HepG2 (cell line): ENCODE results near the gene CYSRT1. TPM values are rescaled to one million over a fixed set of nuclear protein-coding genes. Genes with fewer than 3 reads are reported as not detected.
A peak's percentile ranks its signal among the peaks of the same experiment; 100 is the strongest.

Source experiments
- DMTF1 ChIP-seq: sonication (generic); formaldehyde crosslinking; IDR thresholded peaks from 2 replicates; pipeline ENCODE4 v1.4.0; 2020; ENCODE audit warnings: mild to moderate bottlenecking, missing genetic modification reagents
- DPF2 ChIP-seq: sonication (generic); formaldehyde crosslinking; IDR thresholded peaks from 2 replicates; pipeline ENCODE4 v1.4.0; 2020; ENCODE audit warnings: mild to moderate bottlenecking, low read depth, missing genetic modification reagents, borderline replicate concordance
- EP300 ChIP-seq, 3 experiments: sonication (generic) in 1 of 3; formaldehyde crosslinking in 1 of 3; IDR thresholded peaks; 2 replicates each; pipeline versions ENCODE4 v1.5.1 to v1.6.1; 2011 to 2020; ENCODE audit warnings: low read depth in 2 of 3, low read length in 2 of 3, borderline replicate concordance in 1 of 3, improper control_type of control experiment in 1 of 3, mild to moderate bottlenecking in 1 of 3, missing genetic modification reagents in 1 of 3, moderate library complexity in 1 of 3
- KAT2B ChIP-seq: fragments of 150-350 bp; IDR thresholded peaks from 2 replicates; pipeline ENCODE4 v1.6.1; 2014; ENCODE audit warnings: low read depth, low read length, borderline replicate concordance
- NCOR1 ChIP-seq: fragments of 200-600 bp; sonication (generic); IDR thresholded peaks from 2 replicates; pipeline ENCODE4 v1.7.0; 2017; ENCODE audit warnings: antibody characterized with exemption, low read length, borderline replicate concordance
- NFATC3 ChIP-seq: sonication (generic); formaldehyde crosslinking; IDR thresholded peaks from 2 replicates; pipeline ENCODE4 v1.5.1; 2020; ENCODE audit warnings: mild to moderate bottlenecking, missing genetic modification reagents
- NFE2 ChIP-seq: sonication (generic); formaldehyde crosslinking; IDR thresholded peaks from 2 replicates; pipeline ENCODE4 v1.4.0; 2020; ENCODE audit warnings: missing genetic modification reagents
- PATZ1 ChIP-seq: sonication (generic); formaldehyde crosslinking; IDR thresholded peaks from 2 replicates; pipeline ENCODE4 v1.4.0; 2020; ENCODE audit warnings: missing genetic modification reagents
- TEAD3 ChIP-seq: optimal IDR thresholded peaks from 2 replicates; pipeline ENCODE3; 2016; ENCODE audit warnings: borderline replicate concordance
- ZBTB26 ChIP-seq: IDR thresholded peaks from 2 replicates; pipeline ENCODE4 v1.6.1; 2016; ENCODE audit warnings: missing compliant biosample characterization, missing genetic modification reagents, borderline replicate concordance
- ZBTB4 ChIP-seq: sonication (generic); formaldehyde crosslinking; IDR thresholded peaks from 2 replicates; pipeline ENCODE4 v1.4.0; 2020; ENCODE audit warnings: missing genetic modification reagents, mild to moderate bottlenecking, borderline replicate concordance
- ZBTB7A ChIP-seq: sonication (generic); formaldehyde crosslinking; IDR thresholded peaks from 2 replicates; pipeline ENCODE4 v1.8.0; 2022; ENCODE audit warnings: mild to moderate bottlenecking, missing genetic modification reagents
- ZFP62 ChIP-seq: sonication (generic); formaldehyde crosslinking; IDR thresholded peaks from 2 replicates; pipeline ENCODE4 v1.4.0; 2020; ENCODE audit warnings: missing genetic modification reagents
- ZNF563 ChIP-seq: sonication (generic); formaldehyde crosslinking; IDR thresholded peaks from 2 replicates; pipeline ENCODE4 v1.8.0; 2022; ENCODE audit warnings: mild to moderate bottlenecking, moderate library complexity, missing genetic modification reagents
- ZNF839 ChIP-seq: sonication (generic); formaldehyde crosslinking; IDR thresholded peaks from 2 replicates; pipeline ENCODE4 v1.4.0; 2020; ENCODE audit warnings: missing genetic modification reagents, mild to moderate bottlenecking, borderline replicate concordance
- ZSCAN21 ChIP-seq: sonication (generic); formaldehyde crosslinking; IDR thresholded peaks from 2 replicates; pipeline ENCODE4 v1.8.0; 2022; ENCODE audit warnings: mild to moderate bottlenecking, missing genetic modification reagents, moderate library complexity, borderline replicate concordance
- polyA plus RNA-seq, 8 experiments: library from polyadenylated mRNA; depleted of rRNA in 3 of 8; stranded (reverse) in 7 of 8; unstranded in 1 of 8; fragments of >200 nt; fragmentation: Illumina TruSeq in 4 of 8; extraction: Trizol in 4 of 8; gene quantifications; 2 replicates each; pipeline versions ENCODE4 v1.2.1 to v1.2.3, GENCODE V29; 2011 to 2016; ENCODE audit warnings: low read depth in 4 of 8, missing spikeins in 1 of 8, mixed read lengths in 1 of 8; ENCODE audit not compliant: insufficient read depth in 1 of 8
- total RNA-seq, 5 experiments: library from RNA; depleted of rRNA; stranded (reverse); fragments of >200 nt; fragmentation: Illumina TruSeq; extraction: Trizol; gene quantifications; 2 replicates each; pipeline ENCODE4 v1.2.3, GENCODE V29; 2016; ENCODE audit warnings: low read depth in 1 of 5
- TF ChIP-seq, protein P1 (sequence below): sonication (generic); formaldehyde crosslinking; IDR thresholded peaks from 2 replicates; pipeline ENCODE4 v1.5.1; 2020; ENCODE audit warnings: mild to moderate bottlenecking, moderate library complexity, missing genetic modification reagents

Gene CYSRT1
- total and polyA plus RNA-seq, 2 of the 13 experiments (the other 11 are each of a cell fraction or from before 2014, with no cell fraction given), result 1.5 to 2.1 TPM

DNA sequence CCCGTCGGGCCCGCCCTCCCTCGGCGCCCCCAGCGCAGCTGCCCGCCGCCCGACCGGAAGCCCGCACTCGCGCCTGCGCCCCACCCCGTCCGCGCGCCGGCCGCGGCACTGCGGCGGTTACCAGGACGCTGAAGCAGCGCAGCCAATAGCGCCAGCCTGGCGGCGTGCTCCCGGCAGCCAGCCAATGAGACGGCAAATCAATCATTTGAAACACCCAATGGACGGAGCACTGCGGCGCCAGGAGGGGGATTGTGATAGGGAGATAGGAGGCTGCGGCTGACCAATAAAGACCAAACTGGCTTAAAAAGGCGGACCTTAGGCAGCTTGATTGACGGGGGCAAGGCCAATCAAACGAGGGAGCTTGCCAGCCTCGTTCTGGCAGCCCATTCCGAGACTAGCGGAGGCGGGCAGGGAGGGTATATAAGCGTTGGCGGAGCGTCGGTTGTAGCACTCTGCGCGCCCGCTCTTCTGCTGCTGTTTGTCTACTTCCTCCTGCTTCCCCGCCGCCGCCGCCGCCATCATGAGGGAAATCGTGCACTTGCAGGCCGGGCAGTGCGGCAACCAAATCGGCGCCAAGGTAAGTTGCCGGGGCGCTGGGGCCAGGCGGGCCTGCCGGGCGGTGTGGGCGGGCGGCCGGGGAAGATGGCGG, 16.0 kb downstream of the CYSRT1 start, which contains the start of gene TUBB4B (continued):
- no peak; the same call in 1 of the 2 replicates for TF ChIP-seq NCOR1
- TF ChIP-seq NFE2 (CRISPR knock-in tag), result no peak
- 0 out of 2 replicates have a peak, but pooled peaks have one; percentile 29 for TF ChIP-seq ZSCAN21 (CRISPR knock-in tag)
- no peak for TF ChIP-seq ZBTB7A (CRISPR knock-in tag)
- TF ChIP-seq NFATC3, result 0 out of 2 replicates have a peak, but pooled peaks have one; percentile 50
- TF ChIP-seq KAT2B, result no peak
- 0 out of 2 replicates have a peak, but pooled peaks have one; percentile 12 for TF ChIP-seq PATZ1 (CRISPR knock-in tag)
- TF ChIP-seq ZBTB26 (CRISPR knock-in tag), result peak; percentile 82; the same call in 1 of the 2 replicates
- TF ChIP-seq EP300 (IDR thresholded peaks at IDR 0.05; ENCODE audit: low read depth in 2 of 2, low read length in 2 of 2), result no peak
- TF ChIP-seq EP300 (CRISPR knock-in tag; IDR thresholded peaks at IDR 0.05; ENCODE audit: borderline replicate concordance), result peak; percentile 48; the same call in 1 of the 2 replicates
- TF ChIP-seq ZNF839 (CRISPR knock-in tag), result no peak
- no peak for TF ChIP-seq DMTF1 (CRISPR knock-in tag)
- TF ChIP-seq TEAD3 (CRISPR knock-in tag), result peak; percentile 71
- TF ChIP-seq, protein P1, sequence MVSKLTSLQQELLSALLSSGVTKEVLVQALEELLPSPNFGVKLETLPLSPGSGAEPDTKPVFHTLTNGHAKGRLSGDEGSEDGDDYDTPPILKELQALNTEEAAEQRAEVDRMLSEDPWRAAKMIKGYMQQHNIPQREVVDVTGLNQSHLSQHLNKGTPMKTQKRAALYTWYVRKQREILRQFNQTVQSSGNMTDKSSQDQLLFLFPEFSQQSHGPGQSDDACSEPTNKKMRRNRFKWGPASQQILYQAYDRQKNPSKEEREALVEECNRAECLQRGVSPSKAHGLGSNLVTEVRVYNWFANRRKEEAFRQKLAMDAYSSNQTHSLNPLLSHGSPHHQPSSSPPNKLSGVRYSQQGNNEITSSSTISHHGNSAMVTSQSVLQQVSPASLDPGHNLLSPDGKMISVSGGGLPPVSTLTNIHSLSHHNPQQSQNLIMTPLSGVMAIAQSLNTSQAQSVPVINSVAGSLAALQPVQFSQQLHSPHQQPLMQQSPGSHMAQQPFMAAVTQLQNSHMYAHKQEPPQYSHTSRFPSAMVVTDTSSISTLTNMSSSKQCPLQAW (CRISPR knock-in tag), result peak; percentile 53; the same call in 1 of the 2 replicates
- TF ChIP-seq ZFP62 (CRISPR knock-in tag), result 0 out of 2 replicates have a peak, but pooled peaks have one; percentile 40
- peak; percentile 9; the same call in 1 of the 2 replicates for TF ChIP-seq ZNF563 (CRISPR knock-in tag)
- no peak for TF ChIP-seq ZBTB4 (CRISPR knock-in tag)
- TF ChIP-seq DPF2 (CRISPR knock-in tag), result no peak
